ENCODE results near the gene ZFR2.

The ZFR2 gene

GRCh38 chr19:3866910-3867638 is 1.8 kb downstream of the ZFR2 start:
- no peak for DNase-seq
- TF ChIP-seq CTCF (IDR thresholded peaks at IDR 0.05; ENCODE audit: low read depth, low read length) = no peak
- H3K27me3 ChIP-seq = no peaks in the 10 kb centered on the region

GRCh38 chr19:3863648-3864047 is 5.2 kb downstream of the ZFR2 start:
- Histone ChIP-seq H3K9me3 (no peaks in the 10 kb centered on the region), H3K4me1 (no peaks in the 10 kb centered on the region), H3K27me3 (no peaks in the 10 kb centered on the region), H3K4me3 (ENCODE audit: low read depth, low read length) (no peak overlapping the region), H3K36me3 (no peaks in the 10 kb centered on the region)
- no peak for TF ChIP-seq CTCF (IDR thresholded peaks at IDR 0.05; ENCODE audit: low read depth, low read length)
- DNase-seq = no peak

More at GRCh38 chr19:3866910-3867638, 1.8 kb downstream of the ZFR2 start:
- H3K4me3 ChIP-seq (ENCODE audit: low read depth, low read length) = no peak overlapping the region
- no peaks in the 10 kb centered on the region for H3K9me3 ChIP-seq
- no peaks in the 10 kb centered on the region for H3K4me1 ChIP-seq
- H3K36me3 ChIP-seq = no peaks in the 10 kb centered on the region

- no peaks in the 10 kb centered on the region for H3K27me3 ChIP-seq
These were observed 5.9 kb downstream of the ZFR2 start for GRCh38 chr19:3862826-3863500.

DNA sequence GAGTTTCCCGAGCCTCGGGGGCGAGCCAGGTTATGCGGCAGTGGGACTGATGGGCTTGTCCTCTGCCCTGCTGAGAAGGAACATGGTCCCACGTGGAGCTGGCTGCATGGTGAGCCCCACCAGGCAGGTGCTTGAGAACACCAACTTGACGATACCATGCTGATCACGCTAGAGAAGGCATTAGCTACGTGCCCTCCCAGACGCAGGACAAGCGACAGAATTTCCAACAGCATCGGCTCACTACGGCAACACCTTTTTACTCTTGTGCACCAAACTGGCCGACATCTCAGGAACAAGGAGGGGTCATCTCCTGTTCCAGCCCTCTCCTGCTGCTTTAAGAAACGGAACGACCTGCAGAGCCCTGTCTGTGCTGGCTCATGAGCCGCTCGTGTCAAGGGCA is 8.3 kb downstream of the ZFR2 start:
- no peak for TF ChIP-seq CTCF (IDR thresholded peaks at IDR 0.05; ENCODE audit: low read depth, low read length)
- no peaks in the 10 kb centered on the region for H3K4me1 ChIP-seq
- no peak overlapping the region for H3K4me3 ChIP-seq (ENCODE audit: low read depth, low read length)
- no peaks in the 10 kb centered on the region for H3K27me3 ChIP-seq
- no peaks in the 10 kb centered on the region for H3K36me3 ChIP-seq
- no peak for DNase-seq
- H3K9me3 ChIP-seq = no peaks in the 10 kb centered on the region

More at GRCh38 chr19:3862826-3863500, 5.9 kb downstream of the ZFR2 start:
- Histone ChIP-seq H3K4me3 (ENCODE audit: low read depth, low read length) (no peak overlapping the region), H3K9me3 (no peaks in the 10 kb centered on the region), H3K36me3 (no peaks in the 10 kb centered on the region), H3K4me1 (no peaks in the 10 kb centered on the region)
- TF ChIP-seq CTCF (IDR thresholded peaks at IDR 0.05; ENCODE audit: low read depth, low read length) = no peak
- no peak for DNase-seq

- peaks cover under 1% of the 10 kb centered on the region for H3K9me3 ChIP-seq
- H3K4me1 ChIP-seq = no peaks in the 10 kb centered on the region
- H3K36me3 ChIP-seq = no peaks in the 10 kb centered on the region
- DNase-seq = peak; percentile 44
- TF ChIP-seq CTCF (IDR thresholded peaks at IDR 0.05; ENCODE audit: low read depth, low read length) = no peak
- H3K4me3 ChIP-seq (ENCODE audit: low read depth, low read length) = no peak overlapping the region
- H3K27me3 ChIP-seq = no peaks in the 10 kb centered on the region
These were observed 11.3 kb downstream of the ZFR2 start for GRCh38 chr19:3857449-3858003.

DNA sequence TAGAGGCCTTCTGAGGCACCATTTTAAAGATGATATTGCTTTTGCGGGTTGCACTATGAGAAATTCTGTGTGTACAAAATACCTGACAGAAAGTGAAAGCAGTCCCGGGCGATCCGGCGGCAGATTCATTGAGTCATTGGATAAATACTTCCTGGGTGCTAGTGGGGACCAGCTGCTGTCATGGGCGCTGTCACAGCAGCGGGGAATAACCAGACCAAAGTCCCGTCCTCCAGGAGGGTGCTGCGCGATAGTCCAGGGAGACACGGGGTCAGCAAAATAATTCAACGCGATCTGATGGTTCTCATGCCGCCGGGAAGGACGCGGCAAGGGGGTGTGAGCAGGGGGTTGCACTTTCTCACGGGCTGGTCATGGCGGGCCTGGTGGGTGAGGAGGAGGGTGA is 13.5 kb downstream of the ZFR2 start:
- H3K9me3 ChIP-seq = peaks cover 4% of the 10 kb centered on the region
- TF ChIP-seq CTCF (IDR thresholded peaks at IDR 0.05; ENCODE audit: low read depth, low read length) = no peak
- DNase-seq = no peak
- no peaks in the 10 kb centered on the region for H3K4me1 ChIP-seq
- no peaks in the 10 kb centered on the region for H3K36me3 ChIP-seq
- no peak overlapping the region for H3K4me3 ChIP-seq (ENCODE audit: low read depth, low read length)
- no peaks in the 10 kb centered on the region for H3K27me3 ChIP-seq
